ENCODE data around the gene PIWIL4. TPM values are rescaled to one million over a fixed set of nuclear protein-coding genes. Genes with fewer than 3 reads are reported as not detected.

Gene PIWIL4
- polyA plus RNA-seq, 1 experiment, result 1.6 TPM

- no peaks in the 10 kb centered on the region for H3K36me3 ChIP-seq (ENCODE audit: control insufficient read depth, insufficient read depth, low read length)
- ChIA-PET POLR2A (no interaction called here), CTCF (interaction anchor here (0.7 to 0.9 kb wide), 2 partner anchors 8 to 32 kb away, joined by 3 read pairs; no protein-coding TSS in a partner anchor)
- H3K27me3 ChIP-seq (ENCODE audit: control insufficient read depth, insufficient read depth, low read length), result no peaks in the 10 kb centered on the region
- no peak for TF ChIP-seq CTCF (IDR thresholded peaks at IDR 0.05; ENCODE audit: insufficient read depth, low read depth, low read length)
- H3K4me3 ChIP-seq (ENCODE audit: low read depth, low read length), result no peak overlapping the region
- DNase-seq (ENCODE audit: low read depth), result no peak
Measured at GRCh38 chr11:94588366-94588942, 21.3 kb downstream of the PIWIL4 start.

GRCh38 chr11:94590352-94591041, 23.3 kb downstream of the PIWIL4 start:
- CTCF ChIA-PET, result interaction anchor here (0.6 to 1.0 kb wide), 2 partner anchors 32 to 447 kb away, joined by 3 to 4 read pairs; no protein-coding TSS in a partner anchor

DNA sequence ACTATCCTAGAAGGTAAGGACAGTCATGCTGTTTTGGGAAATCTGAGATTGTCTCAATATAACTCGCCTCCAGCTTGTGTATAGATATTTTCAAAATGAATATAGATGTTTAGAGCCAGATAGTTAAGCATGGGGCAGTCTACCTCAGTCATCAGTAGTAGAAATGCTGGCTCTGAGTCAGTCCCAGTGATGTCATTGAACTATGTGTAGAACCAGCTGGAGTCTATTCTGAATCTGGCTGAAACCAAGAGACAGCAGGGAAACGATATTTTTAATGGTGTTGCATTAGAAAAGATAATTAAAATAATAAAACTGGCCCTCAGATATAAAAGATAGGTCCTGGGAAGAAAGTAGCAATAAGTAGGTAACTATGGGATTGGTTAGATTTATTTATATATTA, 25.9 kb downstream of the PIWIL4 start:
- Histone ChIP-seq H3K4me3 (ENCODE audit: low read depth, low read length) (no peak overlapping the region), H3K36me3 (ENCODE audit: control insufficient read depth, insufficient read depth, low read length) (no peaks in the 10 kb centered on the region), H3K27me3 (ENCODE audit: control insufficient read depth, insufficient read depth, low read length) (no peaks in the 10 kb centered on the region)
- DNase-seq (ENCODE audit: low read depth), result no peak
- TF ChIP-seq CTCF (IDR thresholded peaks at IDR 0.05; ENCODE audit: insufficient read depth, low read depth, low read length), result no peak
- POLR2A ChIA-PET, result no interaction called here
- CTCF ChIA-PET, result interaction anchor here (1.4 kb wide), 1 partner anchor 171 kb away, joined by 3 read pairs; no protein-coding TSS in a partner anchor

More at GRCh38 chr11:94590352-94591041, 23.3 kb downstream of the PIWIL4 start:
- no peaks in the 10 kb centered on the region for H3K36me3 ChIP-seq (ENCODE audit: control insufficient read depth, insufficient read depth, low read length)
- no peaks in the 10 kb centered on the region for H3K27me3 ChIP-seq (ENCODE audit: control insufficient read depth, insufficient read depth, low read length)
- POLR2A ChIA-PET, result interaction anchor here (0.6 kb wide), 1 partner anchor 8 kb away, joined by 3 read pairs; no protein-coding TSS in a partner anchor
- no peak for TF ChIP-seq CTCF (IDR thresholded peaks at IDR 0.05; ENCODE audit: insufficient read depth, low read depth, low read length)
- no peak for DNase-seq (ENCODE audit: low read depth)
- no peak overlapping the region for H3K4me3 ChIP-seq (ENCODE audit: low read depth, low read length)

- Histone ChIP-seq H3K27me3 (ENCODE audit: control insufficient read depth, insufficient read depth, low read length) (no peaks in the 10 kb centered on the region), H3K36me3 (ENCODE audit: control insufficient read depth, insufficient read depth, low read length) (no peaks in the 10 kb centered on the region), H3K4me3 (ENCODE audit: low read depth, low read length) (no peak overlapping the region)
- DNase-seq (ENCODE audit: low read depth), result no peak
- TF ChIP-seq CTCF (IDR thresholded peaks at IDR 0.05; ENCODE audit: insufficient read depth, low read depth, low read length), result no peak
- CTCF ChIA-PET, result interaction anchor here (0.6 kb wide), 1 partner anchor 8 kb away, joined by 3 read pairs; no protein-coding TSS in a partner anchor
- POLR2A ChIA-PET, result no interaction called here
Measured at GRCh38 chr11:94595076-94595475, 27.9 kb downstream of the PIWIL4 start.

DNA sequence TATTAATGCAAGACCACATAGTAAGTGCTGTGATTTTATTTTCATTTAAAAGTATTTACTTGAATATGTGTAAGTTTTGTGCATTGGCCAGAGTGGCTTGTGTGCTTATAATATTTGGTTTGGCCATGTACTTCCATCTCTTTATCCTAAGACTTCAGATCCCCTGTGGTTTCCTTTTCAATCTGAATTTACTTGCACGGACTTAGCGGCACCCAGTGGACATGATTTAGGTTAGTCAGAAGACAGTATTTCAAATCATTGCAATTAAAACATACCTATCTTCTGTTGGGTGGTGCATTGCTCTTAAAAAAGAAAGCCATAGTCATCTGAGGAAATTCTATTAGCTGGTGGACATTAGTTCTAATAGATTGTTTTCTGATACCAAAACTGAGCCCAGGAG, 30.7 kb downstream of the PIWIL4 start:
- no peaks in the 10 kb centered on the region for H3K27me3 ChIP-seq (ENCODE audit: control insufficient read depth, insufficient read depth, low read length)
- no peak overlapping the region for H3K4me3 ChIP-seq (ENCODE audit: low read depth, low read length)
- ChIA-PET CTCF (interaction anchor here (0.8 to 1.6 kb wide), 2 partner anchors 300 to 703 kb away, joined by 3 to 4 read pairs; no protein-coding TSS in a partner anchor), POLR2A (no interaction called here)
- DNase-seq (ENCODE audit: low read depth), result no peak
- no peak for TF ChIP-seq CTCF (IDR thresholded peaks at IDR 0.05; ENCODE audit: insufficient read depth, low read depth, low read length)
- no peaks in the 10 kb centered on the region for H3K36me3 ChIP-seq (ENCODE audit: control insufficient read depth, insufficient read depth, low read length)
